HFF-Myc (cell line): ENCODE results near the gene PBLD.

ENCODE experiments used
- DNase-seq: peaks from one replicate; pipeline ENCODE4 v3.0.0-alpha.2; 2011; ENCODE audit warnings: low read depth; ENCODE audit errors: extremely low read depth
- H3K4me3 ChIP-seq: replicated peaks from 2 replicates; pipeline ENCODE4 v1.5.1; 2011; ENCODE audit warnings: low read depth, mild to moderate bottlenecking, control low read depth, low read length
- TF ChIP-seq, protein P1 (sequence below): IDR thresholded peaks from 2 replicates; pipeline ENCODE4 v1.5.1; 2012; ENCODE audit warnings: mild to moderate bottlenecking, low read depth, low read length, control low read depth; ENCODE audit errors: missing control alignments

Gene PBLD

GRCh38 chr10:68340358-68341080 is 7.8 kb upstream of the PBLD start:
- H3K4me3 ChIP-seq = no peak overlapping the region
- no peak for DNase-seq
- TF ChIP-seq, protein P1, sequence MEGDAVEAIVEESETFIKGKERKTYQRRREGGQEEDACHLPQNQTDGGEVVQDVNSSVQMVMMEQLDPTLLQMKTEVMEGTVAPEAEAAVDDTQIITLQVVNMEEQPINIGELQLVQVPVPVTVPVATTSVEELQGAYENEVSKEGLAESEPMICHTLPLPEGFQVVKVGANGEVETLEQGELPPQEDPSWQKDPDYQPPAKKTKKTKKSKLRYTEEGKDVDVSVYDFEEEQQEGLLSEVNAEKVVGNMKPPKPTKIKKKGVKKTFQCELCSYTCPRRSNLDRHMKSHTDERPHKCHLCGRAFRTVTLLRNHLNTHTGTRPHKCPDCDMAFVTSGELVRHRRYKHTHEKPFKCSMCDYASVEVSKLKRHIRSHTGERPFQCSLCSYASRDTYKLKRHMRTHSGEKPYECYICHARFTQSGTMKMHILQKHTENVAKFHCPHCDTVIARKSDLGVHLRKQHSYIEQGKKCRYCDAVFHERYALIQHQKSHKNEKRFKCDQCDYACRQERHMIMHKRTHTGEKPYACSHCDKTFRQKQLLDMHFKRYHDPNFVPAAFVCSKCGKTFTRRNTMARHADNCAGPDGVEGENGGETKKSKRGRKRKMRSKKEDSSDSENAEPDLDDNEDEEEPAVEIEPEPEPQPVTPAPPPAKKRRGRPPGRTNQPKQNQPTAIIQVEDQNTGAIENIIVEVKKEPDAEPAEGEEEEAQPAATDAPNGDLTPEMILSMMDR = no peak

GRCh38 chr10:68336754-68337351 is 4.1 kb upstream of the PBLD start:
- TF ChIP-seq, protein P1 = no peak
- DNase-seq = no peak
- peak overlapping the region; percentile 4; the same call in 1 of the 2 replicates for H3K4me3 ChIP-seq

DNA sequence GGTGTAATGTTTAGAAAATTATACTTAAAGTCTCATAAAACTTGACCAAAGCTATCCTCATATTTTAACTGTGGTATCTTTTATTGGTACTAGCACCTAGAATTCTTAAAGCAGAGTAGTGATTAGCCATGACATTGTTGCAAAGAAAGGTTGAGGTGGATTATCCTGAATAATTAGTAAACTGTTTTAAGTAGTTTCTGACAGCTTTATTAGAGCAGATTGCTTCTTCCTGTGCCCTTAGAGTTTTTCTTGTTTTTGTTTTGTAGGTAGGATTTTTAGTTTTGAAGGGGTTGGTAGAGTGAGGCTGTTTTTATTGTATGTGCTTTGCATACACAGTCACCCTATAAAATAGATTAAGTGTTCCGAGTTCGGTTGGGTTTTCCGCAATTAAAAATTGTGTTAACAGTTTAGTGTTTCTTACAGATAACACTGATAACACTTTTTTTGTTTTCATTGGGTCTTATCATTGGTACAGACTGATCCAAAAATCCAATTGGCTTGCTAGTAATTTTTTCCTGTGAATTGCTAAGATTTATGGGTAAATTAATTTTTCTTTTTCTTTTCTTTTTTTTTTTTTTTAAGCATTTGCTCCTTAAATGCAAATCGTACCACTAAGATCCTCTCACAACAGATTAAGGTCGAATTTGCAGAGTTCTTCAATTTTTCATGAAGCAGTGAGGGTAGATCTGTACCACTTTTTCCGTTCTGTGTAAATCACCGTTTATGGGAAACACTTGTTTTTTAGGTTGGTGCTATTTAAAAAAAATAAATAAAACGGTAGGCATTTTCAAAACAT is 2.1 kb upstream of the PBLD start:
- DNase-seq = no peak
- peak overlapping the region; percentile 80 for H3K4me3 ChIP-seq
- TF ChIP-seq, protein P1 = no peak

GRCh38 chr10:68333440-68334431 is 1.0 kb upstream of the PBLD start:
- no peak for DNase-seq

DNA sequence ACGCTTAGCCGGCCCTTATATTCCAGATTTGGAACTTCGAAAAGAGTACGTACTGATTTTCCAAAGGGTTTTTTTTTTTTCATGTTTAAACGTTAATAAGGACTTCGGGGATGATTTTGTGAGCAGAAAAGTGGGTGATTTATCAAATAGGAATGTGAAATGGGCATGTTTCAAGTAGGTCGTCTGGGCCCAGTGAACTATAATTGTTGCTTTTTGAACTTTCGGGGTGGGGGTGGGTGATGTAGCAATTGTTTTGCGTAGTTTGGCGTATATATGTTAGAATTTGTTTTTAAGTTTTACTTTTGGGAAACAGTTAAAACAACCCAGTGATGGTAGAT is 299 bp upstream of the PBLD start:
- no peak for DNase-seq
- TF ChIP-seq, protein P1 = no peak

More at GRCh38 chr10:68333440-68334431, 1.0 kb upstream of the PBLD start:
- TF ChIP-seq, protein P1 = no peak
- peak overlapping the region; percentile 80 for H3K4me3 ChIP-seq

More for the DNA sequence above, 299 bp upstream of the PBLD start:
- peak overlapping the region; percentile 80 for H3K4me3 ChIP-seq
